Measurements from ENCODE around the gene ELAVL4.

ELAVL4 gene

DNA sequence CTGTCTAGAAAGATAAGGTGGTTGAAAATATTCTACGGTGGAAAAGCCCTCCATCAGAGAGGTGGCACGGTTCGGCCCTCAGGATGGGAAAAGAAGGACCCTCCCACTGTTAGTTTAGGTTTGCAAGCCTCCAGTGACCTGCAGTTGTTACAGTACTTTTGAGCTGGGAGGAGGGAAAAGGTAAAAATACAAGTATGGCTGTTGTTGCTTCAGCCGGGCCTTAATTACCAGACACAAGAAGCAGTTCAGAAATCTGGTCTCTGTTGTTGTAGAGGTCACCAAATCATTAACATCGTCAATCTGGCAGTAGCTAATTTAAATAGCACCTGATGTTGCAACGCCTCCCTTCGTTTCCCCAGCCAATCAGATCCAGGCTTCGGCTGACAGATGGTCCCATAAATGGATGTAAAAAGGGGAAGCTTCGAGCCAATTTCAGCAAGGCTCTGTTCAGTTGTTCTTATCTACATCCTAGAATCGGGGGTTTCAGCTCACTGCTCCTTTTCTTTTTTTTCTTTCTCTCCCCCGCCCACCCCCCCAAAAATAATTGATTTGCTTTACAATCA is at the start of gene ELAVL4:
ELAVL4 (plus strand) TSS at position 424 of the 563 bp plus-strand sequence. CDS start 270 bp downstream, outside the sequence.
- DNase-seq: peak; percentile 2

- no peak for DNase-seq
Measured at GRCh38 chr1:50060279-50060678, 48.4 kb upstream of the ELAVL4 start.

DNA sequence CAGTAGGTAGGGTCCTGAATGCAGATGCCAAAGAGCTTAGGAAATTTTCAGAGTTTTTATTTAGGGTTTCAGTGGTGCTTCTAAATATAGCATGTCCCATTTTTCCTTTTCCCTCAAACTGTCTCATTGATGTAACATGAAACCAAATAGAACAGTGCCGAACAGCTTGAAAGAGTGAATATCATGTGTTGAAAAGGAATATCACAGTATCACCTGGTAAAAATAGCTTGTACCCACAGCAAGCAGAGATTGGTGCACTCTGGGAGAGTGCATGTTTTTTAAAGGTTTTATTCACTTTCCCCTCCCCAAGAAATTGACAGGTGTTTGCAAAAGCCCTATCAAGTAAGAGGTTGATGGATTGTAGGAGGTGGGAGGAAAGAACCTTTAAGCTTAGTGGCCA is 41.9 kb upstream of the ELAVL4 start:
- no peak for DNase-seq

GRCh38 chr1:50074931-50075330 is 33.8 kb upstream of the ELAVL4 start:
- DNase-seq: no peak

DNA sequence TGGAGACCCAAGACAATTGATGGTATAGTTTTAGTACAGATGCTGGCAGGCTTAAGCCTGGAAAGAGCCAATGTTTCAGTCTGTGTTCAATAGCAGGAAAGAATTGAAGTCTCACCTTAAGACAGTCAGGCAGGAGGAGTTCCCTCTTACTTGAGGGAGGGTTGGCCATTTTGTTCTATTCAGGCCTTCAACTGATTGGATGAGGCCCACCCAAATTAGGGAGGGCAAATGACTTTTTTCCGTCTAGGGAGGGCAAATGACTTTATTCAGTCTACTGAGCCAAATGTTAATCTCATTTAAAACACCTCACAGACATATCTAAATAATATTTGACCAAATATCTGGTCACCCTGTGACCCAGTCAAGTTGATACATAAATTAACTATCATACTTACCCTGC is 31.4 kb upstream of the ELAVL4 start:
- no peak for DNase-seq

- DNase-seq: no peak
Measured at GRCh38 chr1:50080904-50081586, 27.7 kb upstream of the ELAVL4 start.

DNA sequence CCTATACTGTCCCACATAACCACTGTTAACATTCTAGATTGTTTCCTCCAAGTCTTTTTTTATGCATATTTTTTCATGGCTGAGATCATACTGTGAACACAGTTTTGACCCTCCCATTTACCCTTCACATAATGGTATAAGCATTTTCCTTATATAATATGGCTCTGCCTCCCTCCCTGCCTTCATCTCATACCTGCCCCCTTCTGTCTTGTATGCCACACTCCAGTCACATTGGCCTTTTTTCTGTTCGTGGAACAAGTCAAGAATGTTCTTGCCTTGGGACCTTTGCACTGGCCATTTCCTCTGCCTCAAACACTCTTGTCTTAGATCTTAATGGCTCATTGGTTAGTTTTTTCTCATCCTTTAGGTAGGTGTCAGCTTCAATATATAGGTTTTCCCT is 24.3 kb upstream of the ELAVL4 start:
- no peak for DNase-seq

- no peak for DNase-seq
Measured at GRCh38 chr1:50091068-50091467, 17.7 kb upstream of the ELAVL4 start.

GRCh38 chr1:50095716-50096115 is 13.0 kb upstream of the ELAVL4 start:
- DNase-seq: no peak

GRCh38 chr1:50097021-50097679 is 11.6 kb upstream of the ELAVL4 start:
- DNase-seq: no peak

DNA sequence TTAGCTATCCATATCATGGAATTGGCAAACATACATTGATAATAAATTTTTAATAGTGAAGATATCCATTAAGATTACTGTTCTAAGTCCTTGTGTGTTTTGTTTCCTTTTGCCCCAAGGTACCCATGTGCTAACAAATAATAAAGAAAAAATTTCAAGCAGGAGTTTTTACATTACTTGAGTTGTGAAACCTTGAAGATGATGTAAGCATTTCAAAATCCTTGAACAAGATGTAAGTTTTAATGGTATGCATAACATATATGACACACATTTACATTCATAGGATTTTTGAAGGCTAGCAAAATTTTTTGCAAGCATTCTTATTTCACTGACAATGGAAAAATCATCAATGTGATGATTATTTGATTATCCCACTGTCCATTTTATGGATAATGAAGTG is 10.9 kb upstream of the ELAVL4 start:
- no peak for DNase-seq

DNA sequence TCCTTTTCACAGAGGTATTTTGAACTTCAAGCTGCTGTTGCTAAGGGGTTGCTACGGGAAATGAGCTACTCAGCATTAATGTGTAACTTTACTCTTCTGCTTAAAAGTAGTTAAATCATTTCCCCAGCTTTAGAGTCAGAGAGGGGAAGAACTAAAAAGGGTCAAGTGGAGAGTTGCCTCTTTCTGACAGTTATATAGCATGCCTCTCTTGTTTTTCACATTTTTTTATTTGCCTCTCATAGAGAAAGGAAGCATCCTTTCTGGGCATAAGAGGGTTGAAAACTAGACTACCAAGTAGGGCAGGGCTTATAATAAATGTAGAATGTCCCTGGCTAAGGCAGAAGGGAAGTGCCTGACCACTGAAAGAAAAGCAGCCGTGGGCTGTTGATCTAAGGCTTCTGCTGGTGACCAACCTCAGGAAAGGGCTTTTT is 10.1 kb upstream of the ELAVL4 start:
- no peak for DNase-seq

GRCh38 chr1:50099654-50100053 is 9.1 kb upstream of the ELAVL4 start:
- DNase-seq: no peak

DNA sequence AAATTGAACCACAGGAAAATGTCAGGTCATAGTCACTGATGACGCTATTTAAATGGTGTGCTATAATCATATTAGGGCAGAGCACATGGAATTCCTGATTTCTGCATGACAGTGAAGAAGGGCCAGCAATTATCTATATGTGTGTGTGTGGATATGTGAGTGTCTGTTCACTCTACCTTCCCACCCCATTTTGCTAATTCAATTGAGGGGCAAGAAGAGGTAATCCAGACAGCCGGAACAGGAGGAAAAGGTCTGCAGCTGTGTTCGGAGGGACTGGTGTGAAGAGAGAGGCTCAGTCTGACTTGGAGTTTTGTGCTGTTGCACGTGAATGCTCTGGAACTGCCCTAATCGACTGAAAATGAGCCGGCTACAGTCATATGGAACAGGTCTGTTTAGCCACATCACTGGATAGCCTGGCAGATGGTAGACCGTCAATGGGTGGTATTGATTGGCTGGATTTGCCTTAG is 5.1 kb upstream of the ELAVL4 start:
- DNase-seq: no peak

- DNase-seq: no peak
Measured at GRCh38 chr1:50105433-50105832, 3.3 kb upstream of the ELAVL4 start.

DNA sequence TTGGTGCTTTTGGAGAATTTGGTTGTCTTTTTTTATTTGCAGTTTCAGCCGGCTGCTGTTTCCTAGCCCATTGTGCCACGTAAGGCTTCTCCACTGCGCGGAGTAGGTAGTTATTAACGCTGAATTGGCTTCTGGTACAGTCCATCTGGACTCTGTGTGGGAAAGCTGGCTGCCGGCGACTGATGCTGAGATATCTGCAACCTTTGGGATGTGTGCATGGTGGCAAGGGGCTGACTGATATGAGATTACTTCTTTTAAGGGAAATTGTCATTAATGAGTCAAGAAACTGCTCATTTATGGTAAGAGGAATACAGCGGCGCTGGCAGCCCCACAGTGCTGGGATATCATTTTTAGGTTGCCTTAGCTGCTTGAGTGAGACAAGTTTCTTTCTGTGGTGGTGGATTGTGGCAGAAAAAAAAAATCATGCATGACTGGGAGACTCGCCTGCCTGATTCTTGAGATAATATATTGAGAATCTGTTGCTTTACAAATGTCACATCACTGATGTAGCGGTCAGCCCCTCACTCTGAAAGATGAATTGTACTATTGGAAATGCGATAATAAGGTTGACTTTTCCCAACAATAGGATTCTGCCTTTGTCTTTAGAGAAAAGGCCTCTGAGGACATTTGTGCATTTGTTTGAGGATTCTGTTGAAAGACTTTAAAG is 2.5 kb upstream of the ELAVL4 start:
- no peak for DNase-seq

DNA sequence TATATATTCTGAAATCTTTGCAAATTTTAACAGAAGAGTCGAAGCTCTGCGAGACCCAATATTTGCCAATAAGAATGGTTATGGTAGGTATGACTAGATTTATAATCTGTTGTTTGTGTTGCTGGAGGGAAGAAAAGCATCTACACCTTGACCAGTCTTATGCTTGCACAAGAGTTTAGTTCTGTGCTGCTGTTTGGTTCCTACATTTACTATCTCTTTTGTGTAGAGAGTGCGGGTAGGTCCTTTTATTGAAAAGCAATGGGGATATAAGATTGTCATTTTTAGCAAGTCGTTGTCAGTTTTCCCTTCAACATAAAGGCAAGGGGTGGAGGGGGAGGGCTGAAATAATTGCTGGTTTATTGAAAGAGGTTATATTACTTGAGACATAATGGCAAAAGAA is 396 bp downstream of the ELAVL4 start:
- DNase-seq: no peak

- DNase-seq: peak; percentile 9
Measured at GRCh38 chr1:50109647-50110075, 941 bp downstream of the ELAVL4 start.

GRCh38 chr1:50110151-50110550 is 1.4 kb downstream of the ELAVL4 start:
- no peak for DNase-seq

- no peak for DNase-seq
Measured at GRCh38 chr1:50110656-50111055, 1.9 kb downstream of the ELAVL4 start.

GRCh38 chr1:50111503-50111902 is 2.8 kb downstream of the ELAVL4 start:
- DNase-seq: no peak

DNA sequence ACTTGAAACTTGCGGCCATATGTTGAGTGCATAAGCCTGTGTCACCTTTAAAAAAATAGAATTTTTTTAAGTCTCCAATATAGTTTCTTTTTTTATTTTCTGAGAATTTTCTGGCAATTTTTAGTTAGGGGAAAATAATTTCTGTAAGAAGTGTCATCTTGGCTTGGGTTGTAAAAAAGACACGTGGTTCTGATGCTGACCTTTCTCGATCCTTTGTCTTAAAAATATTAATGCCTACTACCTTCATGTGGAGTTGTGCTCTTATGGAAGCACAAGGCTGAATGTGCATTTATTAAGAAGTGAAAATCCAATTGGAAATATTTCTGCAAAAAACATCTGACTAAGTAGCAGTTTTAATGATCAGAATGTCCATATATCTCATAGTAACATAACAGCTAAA is 3.5 kb downstream of the ELAVL4 start:
- DNase-seq: no peak

GRCh38 chr1:50123071-50123470 is 14.4 kb downstream of the ELAVL4 start:
- no peak for DNase-seq

Measured in CD4-positive, alpha-beta T cell treated with Interferon gamma for 1 hour (primary cell).